Esophagus muscularis mucosa (tissue), 4 donors: ENCODE measurements around the gene HIF1A. TPM values are rescaled to one million over a fixed set of nuclear protein-coding genes. Genes with fewer than 3 reads are reported as not detected.
A peak's percentile ranks its signal among the peaks of the same experiment; 100 is the strongest.
"Not testable (repeated sequence)": the region's sequence is repeated elsewhere in the genome, so short reads cannot be mapped to it uniquely, and the experiment has no call there.

ENCODE experiments used
- DNase-seq: peaks from one replicate; pipeline ENCODE4 v3.0.0-alpha.2; 2017; ENCODE audit errors: extremely low spot score
- H3K27ac ChIP-seq, 4 donors: fragments of 200-600 bp; sonication (generic); replicated peaks in 1 of 4; 1 replicate in 3 of 4; 2 replicates in 1 of 4; pipeline ENCODE4 v1.5.1; 2016 to 2019; ENCODE audit warnings: mild to moderate bottlenecking in 1 of 4
- H3K27me3 ChIP-seq, 4 donors: fragments of 200-600 bp; sonication (generic); one replicate each; pipeline versions ENCODE4 v1.5.1 to v1.6.0; 2016 to 2019
- H3K36me3 ChIP-seq, 4 donors: fragments of 200-600 bp; sonication (generic); one replicate each; pipeline ENCODE4 v1.5.1; 2016 to 2019
- H3K4me1 ChIP-seq, 4 donors: fragments of 200-600 bp; sonication (generic); one replicate each; pipeline ENCODE4 v1.5.1; 2016 to 2019
- H3K4me3 ChIP-seq, 4 donors: fragments of 200-600 bp; sonication (generic); 1 replicate in 2 of 4; 2 replicates in 2 of 4; pipeline ENCODE4 v1.5.1; 2016 to 2019; ENCODE audit warnings: mild to moderate bottlenecking in 4 of 4, moderate library complexity in 1 of 4
- H3K9me3 ChIP-seq, 4 donors: fragments of 200-600 bp; sonication (generic); 1 replicate in 3 of 4; 2 replicates in 1 of 4; pipeline ENCODE4 v1.5.1; 2016 to 2019
- EP300 ChIP-seq: sonication (generic); formaldehyde crosslinking; IDR thresholded peaks from one replicate; pipeline ENCODE4 v1.6.1; 2017; ENCODE audit warnings: antibody characterized with exemption
- POLR2A ChIP-seq: fragments of 450-650 bp; IDR thresholded peaks from one replicate; pipeline ENCODE4 v1.6.1; 2017; ENCODE audit warnings: antibody characterized with exemption, moderate library complexity, mild to moderate bottlenecking, low read depth
- POLR2AphosphoS5 ChIP-seq, 2 donors: sonication (generic); formaldehyde crosslinking; IDR thresholded peaks; one replicate each; pipeline ENCODE4 v1.6.1; 2017; ENCODE audit warnings: antibody characterized with exemption in 2 of 2
- WGBS: methylation state at CpG from one replicate; pipeline ENCODE4 v1.1.5; 2018; 5-methylcytosine and 5-hydroxymethylcytosine counted together
- intact Hi-C: fragments of 100-400 bp; cut with DNase I; formaldehyde crosslinking; loops from one replicate; pipeline ENCODE4 v1.15.1; 2023
- total RNA-seq, 4 donors: library from RNA; depleted of rRNA; stranded (reverse); fragments of >200 nt; gene quantifications; one replicate each; pipeline versions ENCODE4 v1.1.0 to v1.2.1, GENCODE V29; 2016
- TF ChIP-seq, protein P1 (sequence below), 3 experiments: fragments of 200-600 bp in 2 of 3; fragments of 450-650 bp in 1 of 3; sonication (generic) in 2 of 3; IDR thresholded peaks; one replicate each; pipeline ENCODE4 v1.5.1; 2017 to 2019; ENCODE audit warnings: antibody characterized with exemption in 3 of 3, mild to moderate bottlenecking in 2 of 3, moderate library complexity in 1 of 3

Gene HIF1A
- total RNA-seq, 4 donors from 2014 or later, result 77.4 to 156 (median 86.5) TPM

- no peak overlapping the region for H3K4me3 ChIP-seq
- H3K9me3 ChIP-seq, result no peaks in the 10 kb centered on the region
- peak overlapping the region; percentile 23 to 90 (median 88) for H3K27ac ChIP-seq
- TF ChIP-seq, protein P1, sequence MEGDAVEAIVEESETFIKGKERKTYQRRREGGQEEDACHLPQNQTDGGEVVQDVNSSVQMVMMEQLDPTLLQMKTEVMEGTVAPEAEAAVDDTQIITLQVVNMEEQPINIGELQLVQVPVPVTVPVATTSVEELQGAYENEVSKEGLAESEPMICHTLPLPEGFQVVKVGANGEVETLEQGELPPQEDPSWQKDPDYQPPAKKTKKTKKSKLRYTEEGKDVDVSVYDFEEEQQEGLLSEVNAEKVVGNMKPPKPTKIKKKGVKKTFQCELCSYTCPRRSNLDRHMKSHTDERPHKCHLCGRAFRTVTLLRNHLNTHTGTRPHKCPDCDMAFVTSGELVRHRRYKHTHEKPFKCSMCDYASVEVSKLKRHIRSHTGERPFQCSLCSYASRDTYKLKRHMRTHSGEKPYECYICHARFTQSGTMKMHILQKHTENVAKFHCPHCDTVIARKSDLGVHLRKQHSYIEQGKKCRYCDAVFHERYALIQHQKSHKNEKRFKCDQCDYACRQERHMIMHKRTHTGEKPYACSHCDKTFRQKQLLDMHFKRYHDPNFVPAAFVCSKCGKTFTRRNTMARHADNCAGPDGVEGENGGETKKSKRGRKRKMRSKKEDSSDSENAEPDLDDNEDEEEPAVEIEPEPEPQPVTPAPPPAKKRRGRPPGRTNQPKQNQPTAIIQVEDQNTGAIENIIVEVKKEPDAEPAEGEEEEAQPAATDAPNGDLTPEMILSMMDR (IDR thresholded peaks at IDR 0.05), result no peak
- no peak for TF ChIP-seq POLR2A
- no peak for TF ChIP-seq EP300
- no peak for TF ChIP-seq POLR2AphosphoS5 (IDR thresholded peaks at IDR 0.05)
- no peaks in the 10 kb centered on the region for H3K27me3 ChIP-seq
- intact Hi-C loops, result no loop called here
- H3K4me1 ChIP-seq, result peaks cover 8 to 29% (median 19%) of the 10 kb centered on the region in 4 donors
- peaks cover 0 to 7% (median 0%) of the 10 kb centered on the region in 4 donors for H3K36me3 ChIP-seq
- DNase-seq, result no peak
- 80% methylated on average over 4 of the region's 4 CpGs for WGBS
Measured at GRCh38 chr14:61752626-61753025, 57.3 kb downstream of the HIF1A start.

DNA sequence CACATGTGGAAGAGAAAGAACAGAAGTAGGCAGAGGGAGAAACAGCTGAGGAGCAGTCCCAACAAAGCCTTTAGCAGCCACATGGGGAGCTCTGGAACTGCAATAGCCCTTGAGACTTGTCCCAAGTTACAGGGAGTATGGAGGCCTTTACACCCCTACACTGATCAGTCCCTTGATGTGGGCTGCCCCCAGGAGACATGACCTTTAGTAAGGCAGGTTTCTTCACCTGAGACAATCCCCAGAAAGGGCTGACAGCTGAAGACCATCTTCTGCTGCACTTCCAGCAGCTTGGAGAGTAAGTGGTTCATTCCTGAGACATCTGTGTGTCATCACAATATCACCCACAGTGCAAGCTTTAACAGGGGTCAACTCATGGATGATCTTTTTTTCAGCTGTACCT, 58.3 kb downstream of the HIF1A start:
- TF ChIP-seq POLR2AphosphoS5 (IDR thresholded peaks at IDR 0.05) (no peak), POLR2A (no peak), EP300 (no peak)
- TF ChIP-seq, protein P1 (IDR thresholded peaks at IDR 0.05), result no peak
- H3K4me1 ChIP-seq, result peaks cover 8 to 29% (median 18%) of the 10 kb centered on the region in 4 donors
- no peaks in the 10 kb centered on the region for H3K27me3 ChIP-seq
- intact Hi-C loops, result no loop called here
- no peaks in the 10 kb centered on the region for H3K9me3 ChIP-seq
- H3K36me3 ChIP-seq, result no peaks in the 10 kb centered on the region
- no peak overlapping the region for H3K27ac ChIP-seq
- no peak overlapping the region for H3K4me3 ChIP-seq
- DNase-seq, result no peak

DNA sequence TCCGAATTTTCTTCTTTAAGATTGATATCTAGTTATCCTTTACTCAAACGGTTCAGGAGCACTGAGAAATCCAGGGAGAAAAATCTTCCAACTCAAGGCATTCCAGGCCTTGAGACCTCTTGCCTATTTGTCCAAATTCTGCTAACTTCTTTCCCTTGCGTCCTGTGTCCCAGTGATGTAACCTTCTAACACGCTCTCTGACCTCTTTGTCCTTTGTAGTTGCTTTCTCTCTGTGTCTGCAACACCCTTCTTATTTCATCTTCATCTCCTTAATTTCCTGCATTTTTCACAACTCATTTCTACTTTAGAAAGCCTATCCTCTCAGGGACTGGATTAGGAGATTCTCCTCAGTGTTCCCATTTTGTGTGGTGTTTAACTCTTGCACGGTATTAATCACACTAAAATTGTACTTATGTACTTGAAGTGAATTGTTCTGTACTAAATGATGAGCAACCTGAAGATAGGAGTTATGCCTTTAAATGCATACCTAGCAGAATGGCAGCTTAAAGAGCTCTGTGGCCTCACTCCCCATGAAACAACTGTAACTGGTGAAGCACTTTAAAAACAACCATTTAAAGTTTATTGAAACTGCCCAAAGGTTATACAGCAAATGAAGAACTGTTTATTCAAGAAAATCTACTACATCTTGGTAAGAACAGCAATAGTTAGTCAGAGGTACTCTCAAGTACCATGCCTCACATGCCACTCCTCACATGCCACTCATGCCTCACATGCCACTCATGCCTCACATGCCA, 59.5 kb downstream of the HIF1A start:
- Histone ChIP-seq H3K27ac (peak overlapping the region in 1 of 4 donors; percentile 30), H3K4me3 (no peak overlapping the region), H3K9me3 (no peaks in the 10 kb centered on the region), H3K36me3 (no peaks in the 10 kb centered on the region), H3K27me3 (no peaks in the 10 kb centered on the region), H3K4me1 (peaks cover 8 to 20% (median 13%) of the 10 kb centered on the region in 4 donors)
- DNase-seq, result no peak
- intact Hi-C loops, result no loop called here
- TF ChIP-seq POLR2A, result no peak
- TF ChIP-seq, protein P1 (IDR thresholded peaks at IDR 0.05), result no peak
- WGBS, result 74% methylated on average over 5 of the region's 5 CpGs

- Histone ChIP-seq H3K27ac (peak overlapping the region in 2 of 4 donors; percentile 26 to 66), H3K4me1 (peaks cover 4 to 14% (median 7%) of the 10 kb centered on the region in 4 donors)
- H3K36me3 ChIP-seq, H3K27me3 ChIP-seq, DNase-seq, H3K9me3 ChIP-seq, H3K4me3 ChIP-seq, intact Hi-C loops: not testable (repeated sequence)
- TF ChIP-seq POLR2AphosphoS5 (IDR thresholded peaks at IDR 0.05), result peak in 1 of 2 donors; percentile 50
Measured at GRCh38 chr14:61755382-61755742, 60.0 kb downstream of the HIF1A start.

- WGBS, result 69% methylated on average over 2 of the region's 2 CpGs
- Histone ChIP-seq H3K27ac (no peak overlapping the region), H3K36me3 (no peaks in the 10 kb centered on the region), H3K4me3 (no peak overlapping the region), H3K4me1 (peaks cover 4 to 10% (median 5%) of the 10 kb centered on the region in 4 donors), H3K9me3 (no peaks in the 10 kb centered on the region), H3K27me3 (no peaks in the 10 kb centered on the region)
- intact Hi-C loops, result no loop called here
- DNase-seq, result no peak
- no peak for TF ChIP-seq POLR2A
- TF ChIP-seq, protein P1 (IDR thresholded peaks at IDR 0.05), result no peak
- TF ChIP-seq POLR2AphosphoS5 (IDR thresholded peaks at IDR 0.05), result no peak
- no peak for TF ChIP-seq EP300
Measured at GRCh38 chr14:61756135-61756534, 60.8 kb downstream of the HIF1A start.
